Panc1 (cell line): ENCODE measurements around the gene ATP11B. TPM values are rescaled to one million over a fixed set of nuclear protein-coding genes. Genes with fewer than 3 reads are reported as not detected.

ENCODE experiments used
- ATAC-seq: fragments of 200-7000 bp; cut with Tn5 transposase; 2 replicates; pipeline ENCODE4 v1.9.1; 2020; ENCODE audit warnings: mild to moderate bottlenecking, moderate library complexity
- BruUV-seq: library from RNA; stranded (reverse); fragments of 400-500 nt; replicated peaks from 2 replicates; lab custom pipeline; 2021; lab: Mats Ljungman, UMichigan
- CTCF ChIA-PET: fragments of 300-600 bp; sonication (Branson Sonifier 250); formaldehyde crosslinking; loops from one replicate; lab custom pipeline; 2022; ENCODE audit warnings: antibody characterized with exemption; lab: Charles Lee
- POLR2A ChIA-PET: fragments of 300-600 bp; sonication (Branson Sonifier 250); formaldehyde crosslinking; loops from one replicate; lab custom pipeline; 2022; ENCODE audit warnings: antibody characterized with exemption; lab: Charles Lee
- DNase-seq: peaks from one replicate; pipeline ENCODE4 v3.0.0-alpha.2; 2010; ENCODE audit warnings: low read depth, low spot score
- H3K27ac ChIP-seq: 2 replicates; pipeline ENCODE4 v1.5.1; 2011; ENCODE audit warnings: mild to moderate bottlenecking, low read length, inconsistent platforms
- H3K27me3 ChIP-seq: fragments of 200-500 bp; sonication (Bioruptor generic); 2 replicates; pipeline ENCODE4 v1.6.0; 2014; ENCODE audit warnings: low read length, inconsistent platforms; ENCODE audit not compliant: control insufficient read depth, insufficient read depth
- H3K36me3 ChIP-seq: fragments of 200-500 bp; sonication (Bioruptor generic); 2 replicates; pipeline ENCODE4 v1.5.1; 2014; ENCODE audit warnings: inconsistent platforms, mild to moderate bottlenecking, low read length, moderate library complexity; ENCODE audit not compliant: control insufficient read depth, insufficient read depth
- H3K4me1 ChIP-seq: 2 replicates; pipeline ENCODE4 v1.5.1; 2011; ENCODE audit warnings: inconsistent platforms, mild to moderate bottlenecking, low read length, moderate library complexity; ENCODE audit not compliant: control insufficient read depth, insufficient read depth
- H3K4me3 ChIP-seq, 2 experiments: 2 replicates each; pipeline ENCODE4 v1.5.1; 2011 to 2012; ENCODE audit warnings: low read depth in 2 of 2, low read length in 2 of 2, mild to moderate bottlenecking in 2 of 2, inconsistent platforms in 1 of 2, moderate library complexity in 1 of 2
- H3K9me3 ChIP-seq: fragments of 200-500 bp; sonication (Bioruptor generic); 2 replicates; pipeline ENCODE4 v1.5.1; 2014; ENCODE audit warnings: low read depth, mild to moderate bottlenecking, inconsistent platforms, low read length, moderate library complexity; ENCODE audit not compliant: control insufficient read depth, insufficient read depth
- CTCF ChIP-seq: fragments of 450-650 bp; IDR thresholded peaks from 2 replicates; pipeline ENCODE4 v1.5.1; 2017; ENCODE audit warnings: mild to moderate bottlenecking
- POLR2AphosphoS5 ChIP-seq: IDR thresholded peaks from 2 replicates; pipeline ENCODE4 v1.6.1; 2012; ENCODE audit warnings: mild to moderate bottlenecking, low read depth, low read length, moderate library complexity
- SIN3A ChIP-seq: IDR thresholded peaks from 2 replicates; pipeline ENCODE4 v1.6.1; 2012; ENCODE audit warnings: low read depth, mild to moderate bottlenecking, low read length, moderate library complexity, borderline replicate concordance; ENCODE audit not compliant: insufficient read depth
- TCF7L2 ChIP-seq: IDR thresholded peaks from 2 replicates; pipeline ENCODE4 v1.6.1; 2011; ENCODE audit warnings: mild to moderate bottlenecking, low read depth, low read length, inconsistent platforms
- in situ Hi-C: cut with HindIII; loops from 2 replicates; pipeline ENCODE4 v1.10.0; 2016; ENCODE audit warnings: low sequenced_read_pairs, low pct_unique_long_range_greater_than_20kb
- intact Hi-C: fragments of 100-400 bp; cut with micrococcal nuclease; formaldehyde crosslinking; loops from one replicate; pipeline ENCODE4 v1.10.0; 2022; ENCODE audit not compliant: unreplicated experiment
- total RNA-seq: library from RNA; stranded (reverse); gene quantifications from one replicate; pipeline ENCODE4 v1.2.1, GENCODE V29; 2021; ENCODE audit not compliant: unreplicated experiment
- TF ChIP-seq, protein P1 (sequence below), 2 experiments: IDR thresholded peaks; 2 replicates each; pipeline ENCODE4 v1.6.1; 2011 to 2012; ENCODE audit warnings: low read depth in 2 of 2, control low read depth in 1 of 2, low read length in 1 of 2, mild to moderate bottlenecking in 1 of 2, moderate library complexity in 1 of 2; ENCODE audit not compliant: insufficient read depth in 1 of 2

ATP11B gene
- total RNA-seq, 1 experiment from 2014 or later: 108 TPM

DNA sequence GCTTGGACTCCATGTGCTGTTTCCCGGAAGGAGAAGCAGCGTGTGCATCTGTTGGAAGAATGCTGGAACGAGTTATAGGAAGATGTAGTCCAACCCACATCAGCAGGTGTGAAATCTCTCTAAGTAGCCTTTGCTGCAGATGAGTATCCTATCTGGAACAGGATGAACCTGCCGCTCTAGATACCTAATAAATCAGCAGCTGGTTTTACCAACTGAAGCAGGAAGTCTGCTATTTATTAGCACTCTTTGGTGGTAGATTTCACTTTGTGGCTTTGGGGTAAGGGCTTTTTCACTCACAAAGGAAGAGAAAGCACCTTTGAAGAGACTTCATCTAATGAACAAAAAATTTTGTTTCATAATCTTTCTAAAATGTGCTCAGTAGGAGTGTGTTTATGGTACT is 120.6 kb downstream of the ATP11B start:
- no peak for DNase-seq
- TF ChIP-seq, protein P1, sequence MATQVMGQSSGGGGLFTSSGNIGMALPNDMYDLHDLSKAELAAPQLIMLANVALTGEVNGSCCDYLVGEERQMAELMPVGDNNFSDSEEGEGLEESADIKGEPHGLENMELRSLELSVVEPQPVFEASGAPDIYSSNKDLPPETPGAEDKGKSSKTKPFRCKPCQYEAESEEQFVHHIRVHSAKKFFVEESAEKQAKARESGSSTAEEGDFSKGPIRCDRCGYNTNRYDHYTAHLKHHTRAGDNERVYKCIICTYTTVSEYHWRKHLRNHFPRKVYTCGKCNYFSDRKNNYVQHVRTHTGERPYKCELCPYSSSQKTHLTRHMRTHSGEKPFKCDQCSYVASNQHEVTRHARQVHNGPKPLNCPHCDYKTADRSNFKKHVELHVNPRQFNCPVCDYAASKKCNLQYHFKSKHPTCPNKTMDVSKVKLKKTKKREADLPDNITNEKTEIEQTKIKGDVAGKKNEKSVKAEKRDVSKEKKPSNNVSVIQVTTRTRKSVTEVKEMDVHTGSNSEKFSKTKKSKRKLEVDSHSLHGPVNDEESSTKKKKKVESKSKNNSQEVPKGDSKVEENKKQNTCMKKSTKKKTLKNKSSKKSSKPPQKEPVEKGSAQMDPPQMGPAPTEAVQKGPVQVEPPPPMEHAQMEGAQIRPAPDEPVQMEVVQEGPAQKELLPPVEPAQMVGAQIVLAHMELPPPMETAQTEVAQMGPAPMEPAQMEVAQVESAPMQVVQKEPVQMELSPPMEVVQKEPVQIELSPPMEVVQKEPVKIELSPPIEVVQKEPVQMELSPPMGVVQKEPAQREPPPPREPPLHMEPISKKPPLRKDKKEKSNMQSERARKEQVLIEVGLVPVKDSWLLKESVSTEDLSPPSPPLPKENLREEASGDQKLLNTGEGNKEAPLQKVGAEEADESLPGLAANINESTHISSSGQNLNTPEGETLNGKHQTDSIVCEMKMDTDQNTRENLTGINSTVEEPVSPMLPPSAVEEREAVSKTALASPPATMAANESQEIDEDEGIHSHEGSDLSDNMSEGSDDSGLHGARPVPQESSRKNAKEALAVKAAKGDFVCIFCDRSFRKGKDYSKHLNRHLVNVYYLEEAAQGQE (IDR thresholded peaks at IDR 0.05; ENCODE audit: insufficient read depth in 1 of 2, low read depth in 2 of 2, low read length in 1 of 2): no peak
- no peak for TF ChIP-seq POLR2AphosphoS5
- no peak for TF ChIP-seq SIN3A

DNA sequence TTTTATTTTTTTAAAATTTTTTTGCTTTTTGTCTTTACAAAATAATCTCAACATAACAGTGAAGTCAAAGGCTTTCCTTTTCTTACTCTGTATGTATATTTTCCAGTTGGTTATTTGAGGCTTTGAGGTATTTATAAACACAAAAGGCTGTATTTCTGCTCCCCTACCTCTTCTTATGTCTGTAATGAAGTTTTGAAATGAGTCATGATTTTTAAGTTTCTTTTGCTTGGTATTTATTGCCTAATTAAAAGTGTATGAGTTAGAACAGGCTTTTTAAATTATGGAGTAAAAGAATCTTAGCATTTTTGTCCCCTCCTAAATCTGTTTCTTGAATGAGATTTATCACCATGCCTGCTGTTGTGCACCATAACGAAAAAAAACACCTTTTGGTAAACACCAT is 121.0 kb downstream of the ATP11B start:
- H3K27ac ChIP-seq: no peak overlapping the region
- TF ChIP-seq CTCF (no peak), TCF7L2 (no peak), POLR2AphosphoS5 (no peak), SIN3A (no peak)
- TF ChIP-seq, protein P1 (IDR thresholded peaks at IDR 0.05; ENCODE audit: insufficient read depth in 1 of 2, low read depth in 2 of 2, low read length in 1 of 2): no peak
- DNase-seq (no peak), ATAC-seq (no peak)
- H3K4me3 ChIP-seq: no peak overlapping the region
- H3K4me1 ChIP-seq: no peaks in the 10 kb centered on the region
- H3K27me3 ChIP-seq: no peaks in the 10 kb centered on the region
- H3K9me3 ChIP-seq: no peaks in the 10 kb centered on the region
- in situ Hi-C loops (no loop called here), intact Hi-C loops (no loop called here)
- ChIA-PET CTCF (no interaction called here), POLR2A (no interaction called here)
- no TSS peak for BruUV-seq
- peaks cover 1% of the 10 kb centered on the region; the same call in 1 of the 2 replicates for H3K36me3 ChIP-seq

More for the DNA sequence above, 120.6 kb downstream of the ATP11B start:
- intact Hi-C loops (no loop called here), in situ Hi-C loops (no loop called here)
- no peak overlapping the region for H3K27ac ChIP-seq
- H3K27me3 ChIP-seq: no peaks in the 10 kb centered on the region
- CTCF ChIA-PET: no interaction called here
- no TSS peak for BruUV-seq
- POLR2A ChIA-PET: no interaction called here
- H3K9me3 ChIP-seq: no peaks in the 10 kb centered on the region
- ATAC-seq: no peak
- H3K36me3 ChIP-seq: peaks cover 2% of the 10 kb centered on the region; the same call in 1 of the 2 replicates
- H3K4me1 ChIP-seq: no peaks in the 10 kb centered on the region
- no peak overlapping the region for H3K4me3 ChIP-seq
